ENCODE measurements around the gene PSEN2.

Gene PSEN2

DNA sequence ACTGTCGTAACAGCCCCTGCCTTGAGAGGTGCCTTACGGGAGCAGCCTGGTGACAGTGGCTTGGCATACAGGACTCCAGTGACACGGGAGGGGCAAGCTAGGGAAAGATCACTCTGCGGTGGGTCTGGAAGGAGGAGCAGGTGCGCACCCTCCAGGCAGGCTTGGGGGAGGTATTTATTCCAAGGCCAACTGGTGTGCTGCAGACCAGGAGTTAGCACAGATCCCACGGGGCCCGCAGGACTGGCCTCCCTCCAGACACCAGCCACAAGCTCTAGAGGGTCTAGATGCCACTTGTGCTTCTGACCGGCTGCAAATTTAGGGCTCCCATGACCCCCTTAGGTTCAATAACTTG is 22.1 kb downstream of the PSEN2 start:
- no peak overlapping the region for H3K4me3 ChIP-seq (ENCODE audit: low read length in 2 of 2)
- H3K9me3 ChIP-seq (ENCODE audit: control insufficient read depth in 2 of 2, low read length in 2 of 2) = no peaks in the 10 kb centered on the region
- H3K27me3 ChIP-seq (ENCODE audit: control insufficient read depth in 2 of 2, insufficient read depth in 2 of 2, low read length in 2 of 2) = no peaks in the 10 kb centered on the region
- H3K4me1 ChIP-seq (ENCODE audit: control insufficient read depth in 2 of 2, insufficient read depth in 2 of 2, low read length in 2 of 2) = no peaks in the 10 kb centered on the region
- H3K27ac ChIP-seq (ENCODE audit: low read depth in 2 of 2, low read length in 2 of 2) = no peak overlapping the region
- no peak overlapping the region for H3K9ac ChIP-seq (ENCODE audit: low read depth in 1 of 2, low read length in 2 of 2)
- peaks cover 36 to 61% of the 10 kb centered on the region in 2 donors for H3K36me3 ChIP-seq (ENCODE audit: control insufficient read depth in 2 of 2, insufficient read depth in 2 of 2, low read length in 2 of 2)

DNA sequence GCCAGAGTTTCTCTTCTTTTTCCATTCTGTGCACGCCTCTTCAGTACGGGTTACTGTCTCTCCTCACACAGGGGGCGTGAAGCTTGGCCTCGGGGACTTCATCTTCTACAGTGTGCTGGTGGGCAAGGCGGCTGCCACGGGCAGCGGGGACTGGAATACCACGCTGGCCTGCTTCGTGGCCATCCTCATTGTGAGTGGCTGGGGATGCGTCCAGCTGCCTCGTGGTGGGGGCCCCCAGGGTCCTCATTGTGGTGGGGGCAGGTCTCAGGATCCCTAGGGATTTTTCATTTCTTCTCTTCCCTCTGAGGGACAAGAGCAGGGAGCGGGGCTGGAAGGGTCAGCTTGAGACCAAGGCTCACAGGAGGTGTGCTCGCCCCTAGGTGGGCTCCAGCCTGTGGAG is 23.5 kb downstream of the PSEN2 start:
- Histone ChIP-seq H3K27ac (ENCODE audit: low read depth in 2 of 2, low read length in 2 of 2) (no peak overlapping the region), H3K4me1 (ENCODE audit: control insufficient read depth in 2 of 2, insufficient read depth in 2 of 2, low read length in 2 of 2) (no peaks in the 10 kb centered on the region), H3K4me3 (ENCODE audit: low read length in 2 of 2) (no peak overlapping the region), H3K27me3 (ENCODE audit: control insufficient read depth in 2 of 2, insufficient read depth in 2 of 2, low read length in 2 of 2) (no peaks in the 10 kb centered on the region), H3K9ac (ENCODE audit: low read depth in 1 of 2, low read length in 2 of 2) (no peak overlapping the region), H3K9me3 (ENCODE audit: control insufficient read depth in 2 of 2, low read length in 2 of 2) (no peaks in the 10 kb centered on the region), H3K36me3 (ENCODE audit: control insufficient read depth in 2 of 2, insufficient read depth in 2 of 2, low read length in 2 of 2) (peaks cover 32 to 50% of the 10 kb centered on the region in 2 donors)

DNA sequence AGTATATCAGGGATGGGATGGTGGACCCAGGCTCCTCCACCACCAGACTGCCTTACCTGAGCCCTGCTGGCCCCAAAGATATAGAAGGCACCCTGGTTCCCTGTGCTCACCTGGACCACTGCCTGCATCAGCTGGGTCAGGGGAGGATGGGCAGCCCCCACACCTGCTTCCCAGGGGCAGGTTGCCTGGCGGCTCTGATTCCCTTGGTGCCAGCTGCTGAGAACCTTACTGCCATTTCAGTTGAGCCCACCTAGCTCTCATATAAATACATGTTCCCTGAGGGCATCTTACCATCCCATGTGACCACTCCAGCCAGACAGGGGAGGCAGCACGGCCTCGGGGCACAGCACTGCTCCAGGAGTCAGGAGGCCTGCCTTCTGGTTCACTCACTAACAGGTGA is 24.4 kb downstream of the PSEN2 start:
- Histone ChIP-seq H3K4me1 (ENCODE audit: control insufficient read depth in 2 of 2, insufficient read depth in 2 of 2, low read length in 2 of 2) (no peaks in the 10 kb centered on the region), H3K36me3 (ENCODE audit: control insufficient read depth in 2 of 2, insufficient read depth in 2 of 2, low read length in 2 of 2) (peaks cover 35 to 50% of the 10 kb centered on the region in 2 donors), H3K4me3 (ENCODE audit: low read length in 2 of 2) (no peak overlapping the region), H3K27me3 (ENCODE audit: control insufficient read depth in 2 of 2, insufficient read depth in 2 of 2, low read length in 2 of 2) (no peaks in the 10 kb centered on the region), H3K9me3 (ENCODE audit: control insufficient read depth in 2 of 2, low read length in 2 of 2) (no peaks in the 10 kb centered on the region), H3K27ac (ENCODE audit: low read depth in 2 of 2, low read length in 2 of 2) (no peak overlapping the region), H3K9ac (ENCODE audit: low read depth in 1 of 2, low read length in 2 of 2) (no peak overlapping the region)

DNA sequence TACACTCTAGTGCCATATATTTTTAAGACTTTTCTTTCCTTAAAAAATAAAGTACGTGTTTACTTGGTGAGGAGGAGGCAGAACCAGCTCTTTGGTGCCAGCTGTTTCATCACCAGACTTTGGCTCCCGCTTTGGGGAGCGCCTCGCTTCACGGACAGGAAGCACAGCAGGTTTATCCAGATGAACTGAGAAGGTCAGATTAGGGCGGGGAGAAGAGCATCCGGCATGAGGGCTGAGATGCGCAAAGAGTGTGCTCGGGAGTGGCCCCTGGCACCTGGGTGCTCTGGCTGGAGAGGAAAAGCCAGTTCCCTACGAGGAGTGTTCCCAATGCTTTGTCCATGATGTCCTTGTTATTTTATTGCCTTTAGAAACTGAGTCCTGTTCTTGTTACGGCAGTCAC is 25.2 kb downstream of the PSEN2 start:
- Histone ChIP-seq H3K27me3 (ENCODE audit: control insufficient read depth in 2 of 2, insufficient read depth in 2 of 2, low read length in 2 of 2) (no peaks in the 10 kb centered on the region), H3K36me3 (ENCODE audit: control insufficient read depth in 2 of 2, insufficient read depth in 2 of 2, low read length in 2 of 2) (peaks cover 34 to 57% of the 10 kb centered on the region in 2 donors), H3K4me3 (ENCODE audit: low read length in 2 of 2) (no peak overlapping the region), H3K9me3 (ENCODE audit: control insufficient read depth in 2 of 2, low read length in 2 of 2) (no peaks in the 10 kb centered on the region), H3K4me1 (ENCODE audit: control insufficient read depth in 2 of 2, insufficient read depth in 2 of 2, low read length in 2 of 2) (no peaks in the 10 kb centered on the region), H3K27ac (ENCODE audit: low read depth in 2 of 2, low read length in 2 of 2) (no peak overlapping the region), H3K9ac (ENCODE audit: low read depth in 1 of 2, low read length in 2 of 2) (no peak overlapping the region)

DNA sequence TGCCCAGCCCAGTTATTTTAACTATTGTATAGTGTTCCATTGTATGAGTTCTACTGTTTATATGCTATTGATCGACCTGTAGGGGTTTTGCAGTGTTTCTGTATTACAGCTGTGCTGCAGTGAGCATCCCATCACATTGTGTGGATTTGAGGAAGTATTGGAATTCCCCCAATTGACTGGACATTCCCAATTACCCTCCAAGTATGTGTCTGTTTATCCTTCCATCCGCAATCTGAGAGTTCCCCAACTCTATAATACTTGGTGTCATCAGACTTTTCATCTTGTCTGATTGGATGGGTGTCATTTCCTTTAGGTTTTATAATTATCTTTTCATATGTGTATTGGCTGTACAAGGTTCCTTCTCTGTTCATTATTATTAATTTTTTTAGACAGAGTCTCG is 27.8 kb downstream of the PSEN2 start:
- Histone ChIP-seq H3K9ac (ENCODE audit: low read depth in 1 of 2, low read length in 2 of 2) (no peak overlapping the region), H3K36me3 (ENCODE audit: control insufficient read depth in 2 of 2, insufficient read depth in 2 of 2, low read length in 2 of 2) (peaks cover 15 to 38% of the 10 kb centered on the region in 2 donors), H3K27ac (ENCODE audit: low read depth in 2 of 2, low read length in 2 of 2) (no peak overlapping the region), H3K4me1 (ENCODE audit: control insufficient read depth in 2 of 2, insufficient read depth in 2 of 2, low read length in 2 of 2) (no peaks in the 10 kb centered on the region), H3K4me3 (ENCODE audit: low read length in 2 of 2) (no peak overlapping the region), H3K9me3 (ENCODE audit: control insufficient read depth in 2 of 2, low read length in 2 of 2) (no peaks in the 10 kb centered on the region), H3K27me3 (ENCODE audit: control insufficient read depth in 2 of 2, insufficient read depth in 2 of 2, low read length in 2 of 2) (no peaks in the 10 kb centered on the region)

DNA sequence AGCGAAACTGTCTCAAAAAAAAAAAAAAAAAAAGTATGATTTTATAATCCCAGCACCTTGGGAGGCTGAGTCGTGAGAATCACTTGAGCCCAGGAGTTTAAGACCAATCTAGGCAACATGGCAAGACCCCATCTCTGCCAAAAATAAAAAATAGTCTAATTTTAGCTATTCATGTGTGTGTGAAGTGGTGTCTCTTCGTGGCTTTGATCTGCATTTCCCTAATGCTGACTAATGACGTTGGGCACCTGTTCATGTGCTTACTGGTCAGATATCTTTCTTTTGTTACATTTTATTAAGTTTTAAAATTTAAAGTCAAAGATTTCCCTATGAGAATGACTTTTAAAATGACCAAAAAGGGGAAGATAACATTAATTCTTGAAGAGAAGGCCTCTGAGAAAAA is 31.0 kb downstream of the PSEN2 start:
- H3K9me3 ChIP-seq (ENCODE audit: control insufficient read depth in 2 of 2, low read length in 2 of 2) = no peaks in the 10 kb centered on the region
- H3K27me3 ChIP-seq (ENCODE audit: control insufficient read depth in 2 of 2, insufficient read depth in 2 of 2, low read length in 2 of 2) = no peaks in the 10 kb centered on the region
- no peak overlapping the region for H3K9ac ChIP-seq (ENCODE audit: low read depth in 1 of 2, low read length in 2 of 2)
- H3K36me3 ChIP-seq (ENCODE audit: control insufficient read depth in 2 of 2, insufficient read depth in 2 of 2, low read length in 2 of 2) = peaks cover 9 to 13% of the 10 kb centered on the region in 2 donors
- no peak overlapping the region for H3K4me3 ChIP-seq (ENCODE audit: low read length in 2 of 2)
- H3K27ac ChIP-seq (ENCODE audit: low read depth in 2 of 2, low read length in 2 of 2) = no peak overlapping the region
- H3K4me1 ChIP-seq (ENCODE audit: control insufficient read depth in 2 of 2, insufficient read depth in 2 of 2, low read length in 2 of 2) = no peaks in the 10 kb centered on the region

DNA sequence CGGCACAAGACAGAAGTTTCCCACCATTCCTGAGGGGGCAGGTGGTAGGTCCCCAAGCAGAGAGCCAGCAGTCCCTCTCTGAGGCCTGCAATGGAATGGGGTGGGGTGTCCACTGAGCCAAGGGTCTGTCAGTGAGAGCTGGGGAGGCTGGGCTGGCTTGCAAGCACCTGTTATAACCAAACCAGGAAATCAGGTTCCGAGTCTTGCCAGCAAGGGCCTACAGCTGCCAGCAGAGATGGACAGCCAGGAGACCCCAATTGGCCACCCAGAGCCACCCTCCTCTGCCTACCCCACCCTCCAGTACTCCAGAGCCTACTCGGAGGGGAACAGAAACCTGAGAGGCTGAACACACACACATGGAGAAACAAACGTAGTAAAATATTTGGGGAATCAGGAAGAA is 32.2 kb downstream of the PSEN2 start:
- H3K36me3 ChIP-seq (ENCODE audit: control insufficient read depth in 2 of 2, insufficient read depth in 2 of 2, low read length in 2 of 2) = peaks cover 9 to 13% of the 10 kb centered on the region in 2 donors
- no peak overlapping the region for H3K27ac ChIP-seq (ENCODE audit: low read depth in 2 of 2, low read length in 2 of 2)
- no peak overlapping the region for H3K9ac ChIP-seq (ENCODE audit: low read depth in 1 of 2, low read length in 2 of 2)
- H3K4me3 ChIP-seq (ENCODE audit: low read length in 2 of 2) = no peak overlapping the region
- no peaks in the 10 kb centered on the region for H3K27me3 ChIP-seq (ENCODE audit: control insufficient read depth in 2 of 2, insufficient read depth in 2 of 2, low read length in 2 of 2)
- H3K4me1 ChIP-seq (ENCODE audit: control insufficient read depth in 2 of 2, insufficient read depth in 2 of 2, low read length in 2 of 2) = no peaks in the 10 kb centered on the region
- no peaks in the 10 kb centered on the region for H3K9me3 ChIP-seq (ENCODE audit: control insufficient read depth in 2 of 2, low read length in 2 of 2)

DNA sequence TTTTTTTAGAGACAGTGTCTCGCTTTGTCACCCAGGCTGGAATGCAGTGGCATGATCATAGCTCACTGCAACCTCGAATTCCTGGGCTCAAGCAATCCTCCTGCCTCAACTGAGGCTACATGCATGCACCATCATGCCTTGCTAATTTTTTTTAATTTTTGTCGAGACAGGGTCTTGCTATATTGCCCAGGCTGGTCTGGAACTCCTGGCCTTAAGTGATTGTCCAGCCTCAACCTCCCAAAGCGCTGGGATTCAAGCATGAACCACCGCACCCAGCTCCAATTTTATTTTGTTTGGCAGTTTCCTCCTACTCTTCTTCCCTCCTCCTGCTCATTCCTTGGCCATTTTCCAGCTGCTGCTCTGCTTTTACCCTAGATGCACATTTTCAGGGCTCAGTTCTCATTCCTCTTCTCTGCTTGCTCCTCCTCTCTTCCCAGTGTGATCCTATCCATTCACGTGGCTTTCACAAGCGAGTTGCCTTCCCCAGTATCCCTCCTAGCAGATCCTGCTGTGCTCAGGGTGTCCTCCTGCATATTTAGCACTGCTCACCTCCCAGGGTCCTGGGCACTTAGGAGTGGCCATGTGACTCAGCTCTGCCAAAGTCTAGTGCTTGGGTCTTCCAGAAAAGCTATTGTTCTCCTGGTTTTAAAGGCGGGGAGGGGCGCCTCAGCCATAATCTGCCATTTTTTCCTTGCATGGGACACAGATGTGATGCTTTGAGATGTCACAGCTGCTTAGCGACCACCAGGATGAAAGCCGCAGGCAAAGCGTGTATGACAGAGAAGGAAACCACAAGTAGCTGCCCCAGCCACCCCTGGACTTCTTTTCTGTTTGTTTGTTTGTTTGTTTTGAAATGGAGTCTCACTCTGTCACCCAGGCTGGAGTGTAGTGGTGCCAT is 33.7 kb downstream of the PSEN2 start:
- H3K27me3 ChIP-seq (ENCODE audit: control insufficient read depth in 2 of 2, insufficient read depth in 2 of 2, low read length in 2 of 2) = no peaks in the 10 kb centered on the region
- H3K36me3 ChIP-seq (ENCODE audit: control insufficient read depth in 2 of 2, insufficient read depth in 2 of 2, low read length in 2 of 2) = peaks cover 9 to 13% of the 10 kb centered on the region in 2 donors
- no peaks in the 10 kb centered on the region for H3K4me1 ChIP-seq (ENCODE audit: control insufficient read depth in 2 of 2, insufficient read depth in 2 of 2, low read length in 2 of 2)
- no peak overlapping the region for H3K9ac ChIP-seq (ENCODE audit: low read depth in 1 of 2, low read length in 2 of 2)
- H3K4me3 ChIP-seq (ENCODE audit: low read length in 2 of 2) = no peak overlapping the region
- H3K9me3 ChIP-seq (ENCODE audit: control insufficient read depth in 2 of 2, low read length in 2 of 2) = no peaks in the 10 kb centered on the region
- no peak overlapping the region for H3K27ac ChIP-seq (ENCODE audit: low read depth in 2 of 2, low read length in 2 of 2)

DNA sequence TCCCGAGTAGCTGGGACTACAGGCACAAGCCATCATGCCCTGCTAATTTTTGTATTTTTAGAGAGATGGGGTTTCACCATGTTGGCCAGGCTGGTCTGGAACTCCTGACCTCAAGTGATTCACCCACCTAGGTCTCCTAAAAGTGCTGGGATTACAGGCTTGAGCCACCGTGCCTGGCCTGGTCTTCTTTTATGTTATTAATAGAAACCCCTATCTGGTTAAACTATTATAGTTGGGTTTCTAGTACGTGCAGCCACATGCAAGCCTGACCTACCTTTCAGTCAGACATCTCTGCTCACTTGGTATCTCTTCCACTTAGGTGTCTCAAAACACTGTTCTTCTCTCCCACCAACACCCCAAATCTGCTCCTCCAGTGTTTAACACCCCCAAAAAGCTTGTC is 34.4 kb downstream of the PSEN2 start:
- Histone ChIP-seq H3K9me3 (ENCODE audit: control insufficient read depth in 2 of 2, low read length in 2 of 2) (no peaks in the 10 kb centered on the region), H3K36me3 (ENCODE audit: control insufficient read depth in 2 of 2, insufficient read depth in 2 of 2, low read length in 2 of 2) (peaks cover 5 to 9% of the 10 kb centered on the region in 2 donors), H3K4me3 (ENCODE audit: low read length in 2 of 2) (no peak overlapping the region), H3K4me1 (ENCODE audit: control insufficient read depth in 2 of 2, insufficient read depth in 2 of 2, low read length in 2 of 2) (no peaks in the 10 kb centered on the region), H3K9ac (ENCODE audit: low read depth in 1 of 2, low read length in 2 of 2) (no peak overlapping the region), H3K27ac (ENCODE audit: low read depth in 2 of 2, low read length in 2 of 2) (no peak overlapping the region), H3K27me3 (ENCODE audit: control insufficient read depth in 2 of 2, insufficient read depth in 2 of 2, low read length in 2 of 2) (no peaks in the 10 kb centered on the region)

DNA sequence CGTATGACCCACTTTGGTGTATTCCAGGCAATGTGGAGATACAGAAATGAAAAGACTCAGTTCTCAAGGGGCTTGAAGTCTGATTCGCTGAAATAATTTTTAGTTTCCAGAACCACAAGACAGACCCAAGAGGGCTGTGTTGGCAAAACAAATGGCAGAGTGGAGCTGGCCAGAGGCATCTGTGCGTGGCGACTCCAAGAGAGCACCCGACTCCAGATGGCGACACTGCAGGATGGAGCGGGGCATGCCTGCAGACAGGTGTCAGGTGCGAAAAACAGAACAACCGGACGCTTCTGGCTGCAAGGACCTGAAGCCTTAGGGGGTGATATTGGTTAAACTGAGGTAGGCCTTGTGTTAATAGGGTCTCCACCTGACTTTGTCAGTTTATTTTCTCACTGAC is 38.0 kb downstream of the PSEN2 start:
- no peak overlapping the region for H3K27ac ChIP-seq (ENCODE audit: low read depth in 2 of 2, low read length in 2 of 2)

More for the DNA sequence above, 38.0 kb downstream of the PSEN2 start:
- no peaks in the 10 kb centered on the region for H3K9me3 ChIP-seq (ENCODE audit: control insufficient read depth in 2 of 2, low read length in 2 of 2)
- no peak overlapping the region for H3K4me3 ChIP-seq (ENCODE audit: low read length in 2 of 2)
- no peak overlapping the region for H3K9ac ChIP-seq (ENCODE audit: low read depth in 1 of 2, low read length in 2 of 2)
- no peaks in the 10 kb centered on the region for H3K27me3 ChIP-seq (ENCODE audit: control insufficient read depth in 2 of 2, insufficient read depth in 2 of 2, low read length in 2 of 2)
- H3K4me1 ChIP-seq (ENCODE audit: control insufficient read depth in 2 of 2, insufficient read depth in 2 of 2, low read length in 2 of 2) = no peaks in the 10 kb centered on the region
- no peaks in the 10 kb centered on the region for H3K36me3 ChIP-seq (ENCODE audit: control insufficient read depth in 2 of 2, insufficient read depth in 2 of 2, low read length in 2 of 2)
